Measurements from ENCODE around the gene B4GALNT2. TPM values are rescaled to one million over a fixed set of nuclear protein-coding genes. Genes with fewer than 3 reads are reported as not detected.

B4GALNT2 gene
- total and polyA plus RNA-seq, 2 of the 8 experiments (the other 6 are each of a cell fraction or from before 2014, with no cell fraction given) = not detected

GRCh38 chr17:49191917-49192741 is 59.6 kb downstream of the B4GALNT2 start (continued):
- TF ChIP-seq CEBPB (IDR thresholded peaks at IDR 0.05; ENCODE audit: low read depth, low read length) (peak; percentile 49; the same call in 1 of the 2 replicates), SP4 (IDR thresholded peaks at IDR 0.05; ENCODE audit: low read length) (no peak; the same call in 1 of the 2 replicates), TCF12 (IDR thresholded peaks at IDR 0.05; ENCODE audit: low read depth, low read length) (0 out of 2 replicates have a peak, but pooled peaks have one; percentile 5), POLR2AphosphoS5 (IDR thresholded peaks at IDR 0.05; ENCODE audit: low read depth, low read length) (no peak), SAP30 (IDR thresholded peaks at IDR 0.05; ENCODE audit: insufficient read depth, insufficient replicate concordance, low read length) (no peak), SUZ12 (IDR thresholded peaks at IDR 0.05; ENCODE audit: low read length) (no peak), MAFK (IDR thresholded peaks at IDR 0.05; ENCODE audit: low read depth, low read length) (peak; percentile 72; the same call in 1 of the 2 replicates), ATF3 (IDR thresholded peaks at IDR 0.05; ENCODE audit: insufficient read depth, low read depth, low read length) (no peak)
- TF ChIP-seq, protein P1, sequence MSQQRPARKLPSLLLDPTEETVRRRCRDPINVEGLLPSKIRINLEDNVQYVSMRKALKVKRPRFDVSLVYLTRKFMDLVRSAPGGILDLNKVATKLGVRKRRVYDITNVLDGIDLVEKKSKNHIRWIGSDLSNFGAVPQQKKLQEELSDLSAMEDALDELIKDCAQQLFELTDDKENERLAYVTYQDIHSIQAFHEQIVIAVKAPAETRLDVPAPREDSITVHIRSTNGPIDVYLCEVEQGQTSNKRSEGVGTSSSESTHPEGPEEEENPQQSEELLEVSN (IDR thresholded peaks at IDR 0.05) = 0 out of 2 replicates have a peak, but pooled peaks have one; percentile 33
